Neuron (in vitro differentiated cells): Measurements from ENCODE around the gene ZNF598.
"Not testable (repeated sequence)": the region's sequence is repeated elsewhere in the genome, so short reads cannot be mapped to it uniquely, and the experiment has no call there.

Source experiments
- H2AFZ ChIP-seq: one replicate; pipeline ENCODE4 v1.6.1; 2013; ENCODE audit warnings: low read depth, mild to moderate bottlenecking, inconsistent platforms, low read length, moderate library complexity
- H3K27me3 ChIP-seq: one replicate; pipeline ENCODE4 v1.6.1; 2013; ENCODE audit warnings: low read length; ENCODE audit not compliant: insufficient read depth
- H3K36me3 ChIP-seq: one replicate; pipeline ENCODE4 v1.6.1; 2013; ENCODE audit warnings: low read length; ENCODE audit not compliant: insufficient read depth
- H3K4me1 ChIP-seq: one replicate; pipeline ENCODE4 v1.6.1; 2013; ENCODE audit warnings: low read length; ENCODE audit not compliant: insufficient read depth
- H3K4me3 ChIP-seq: 2 replicates; pipeline ENCODE4 v1.5.1; 2013; ENCODE audit warnings: mild to moderate bottlenecking, low read length, moderate library complexity
- H3K9me3 ChIP-seq: one replicate; pipeline ENCODE4 v1.6.1; 2013; ENCODE audit warnings: low read length

ZNF598 gene

DNA sequence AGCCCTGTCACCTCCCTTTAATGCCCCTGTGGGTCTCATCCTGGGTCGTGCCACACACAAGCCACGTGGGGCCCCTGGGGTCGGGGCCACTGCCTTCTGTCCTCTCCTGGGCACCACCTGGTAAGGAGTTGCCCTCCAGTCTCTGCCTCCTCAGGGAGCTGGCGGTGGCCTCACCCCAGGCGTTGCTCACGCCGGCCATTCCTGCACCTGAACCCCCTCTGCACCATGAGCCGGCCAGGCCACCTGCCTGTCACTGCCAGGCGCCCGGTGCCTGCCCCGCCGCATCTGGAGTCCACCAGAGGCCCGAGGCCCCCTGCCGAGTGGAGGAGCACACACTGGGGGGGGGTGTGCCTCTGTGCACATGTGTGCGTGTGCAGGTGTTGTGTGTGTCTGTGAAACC is 27.5 kb upstream of the ZNF598 start:
- Histone ChIP-seq H3K9me3 (no peaks in the 10 kb centered on the region), H3K27me3 (no peaks in the 10 kb centered on the region), H3K4me1 (peaks cover 14% of the 10 kb centered on the region), H2AFZ (no peak overlapping the region), H3K4me3 (no peak overlapping the region), H3K36me3 (no peaks in the 10 kb centered on the region)

DNA sequence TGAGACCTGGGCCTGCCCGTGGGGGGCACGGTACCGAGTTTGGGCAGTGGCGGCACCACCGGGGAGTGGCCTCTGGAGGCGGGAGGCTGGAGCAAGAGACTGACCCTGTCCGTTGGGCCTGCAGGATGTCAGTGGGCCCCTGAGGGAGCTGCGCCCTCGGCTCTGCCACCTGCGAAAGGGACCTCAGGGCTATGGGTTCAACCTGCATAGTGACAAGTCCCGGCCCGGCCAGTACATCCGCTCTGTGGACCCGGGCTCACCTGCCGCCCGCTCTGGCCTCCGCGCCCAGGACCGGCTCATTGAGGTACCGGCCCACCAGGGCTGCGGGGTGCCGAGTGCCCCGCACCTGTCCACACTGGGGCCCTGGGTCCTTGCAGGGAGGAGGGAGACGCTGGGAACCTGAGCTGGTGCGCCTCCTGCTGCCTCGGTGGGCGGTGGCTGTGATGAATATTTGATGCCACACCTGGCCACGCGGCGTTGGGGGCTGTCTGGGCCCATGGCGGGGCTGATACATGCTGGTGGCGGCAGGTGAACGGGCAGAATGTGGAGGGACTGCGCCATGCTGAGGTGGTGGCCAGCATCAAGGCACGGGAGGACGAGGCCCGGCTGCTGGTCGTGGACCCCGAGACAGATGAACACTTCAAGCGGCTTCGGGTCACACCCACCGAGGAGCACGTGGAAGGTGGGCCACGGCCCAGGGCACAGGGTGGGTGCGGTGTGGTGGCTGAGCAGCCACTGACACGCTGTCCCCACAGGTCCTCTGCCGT is 26.8 kb upstream of the ZNF598 start:
- H3K4me1 ChIP-seq, result peaks cover 14% of the 10 kb centered on the region
- H3K36me3 ChIP-seq, result no peaks in the 10 kb centered on the region
- no peaks in the 10 kb centered on the region for H3K27me3 ChIP-seq
- no peaks in the 10 kb centered on the region for H3K9me3 ChIP-seq
- H2AFZ ChIP-seq, result no peak overlapping the region
- no peak overlapping the region for H3K4me3 ChIP-seq

DNA sequence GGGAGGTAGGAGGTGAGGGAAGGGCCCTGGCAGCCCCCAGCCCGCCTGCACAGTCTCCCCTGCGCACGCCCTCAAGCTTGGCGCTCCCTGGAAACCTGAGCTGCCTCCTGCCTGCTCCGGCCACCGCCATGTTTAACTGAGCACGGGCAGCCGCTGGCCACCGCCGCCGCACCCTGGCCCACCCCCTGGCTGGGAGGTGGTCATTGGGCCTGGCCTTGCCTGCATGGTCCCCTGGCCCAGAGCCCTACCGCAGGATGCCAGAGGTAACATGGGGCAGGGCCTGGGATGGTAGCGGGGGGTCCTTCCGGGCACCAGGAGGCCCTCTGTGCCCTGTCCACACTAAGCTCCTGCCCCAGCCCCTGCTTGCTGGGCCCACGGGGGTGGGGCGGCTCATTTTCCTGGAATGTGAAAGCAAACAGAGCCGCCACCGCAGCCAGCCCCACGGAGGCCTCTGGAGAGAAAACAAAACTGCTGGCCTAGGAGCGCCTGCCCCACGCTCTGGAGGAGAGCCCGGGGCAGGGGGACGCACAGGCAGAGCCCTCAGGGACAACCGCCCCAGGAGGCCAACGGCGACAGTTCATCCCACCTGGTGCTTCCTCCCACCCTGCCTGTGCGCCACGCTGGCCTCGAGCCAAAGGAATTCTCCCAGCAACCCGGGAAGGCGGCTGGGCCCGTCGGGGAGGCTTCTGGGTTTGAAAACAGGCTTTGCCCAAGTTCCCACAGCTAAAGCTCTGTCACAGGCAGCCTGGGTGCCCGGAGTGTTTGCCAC is 26.0 kb upstream of the ZNF598 start:
- H3K4me3 ChIP-seq, result no peak overlapping the region
- no peaks in the 10 kb centered on the region for H3K36me3 ChIP-seq
- H3K9me3 ChIP-seq, result no peaks in the 10 kb centered on the region
- H3K27me3 ChIP-seq, result no peaks in the 10 kb centered on the region
- H2AFZ ChIP-seq, result no peak overlapping the region
- H3K4me1 ChIP-seq, result peaks cover 14% of the 10 kb centered on the region

DNA sequence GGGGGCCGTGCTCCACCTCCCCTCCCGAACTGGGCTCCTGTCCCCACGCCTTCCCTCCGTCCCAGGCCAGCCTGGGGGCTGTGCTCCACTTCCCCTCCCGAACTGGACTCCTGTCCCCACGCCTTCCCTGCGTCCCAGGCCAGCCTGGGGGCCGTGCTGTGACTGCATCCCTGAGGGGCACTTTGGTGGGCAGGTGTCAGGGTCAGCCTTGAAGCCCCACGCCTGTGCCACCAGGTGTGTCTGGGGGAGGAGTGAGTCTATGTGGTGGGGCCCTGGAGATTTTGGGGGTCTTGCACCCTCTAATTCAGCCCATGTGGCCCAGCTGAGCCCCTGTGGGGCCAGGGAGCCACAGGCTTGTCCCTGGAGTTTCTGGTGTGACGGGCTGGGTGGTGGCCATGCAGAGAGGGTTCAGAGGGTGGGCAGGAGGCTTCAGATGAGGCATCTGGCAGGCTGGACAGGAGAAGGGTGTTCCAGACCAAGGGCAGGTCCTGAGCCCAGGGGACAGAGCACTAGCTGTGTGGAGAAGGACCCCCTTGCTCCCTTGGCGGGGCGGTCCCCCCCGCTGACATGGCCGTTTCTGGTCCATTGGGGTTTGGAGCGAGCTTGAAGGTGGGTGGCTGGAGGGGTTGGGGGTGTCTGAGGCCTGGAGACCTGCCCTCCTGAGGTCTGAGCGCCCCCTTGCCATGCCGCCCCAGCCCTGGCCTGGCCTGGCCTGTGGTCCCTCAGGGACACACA is 25.2 kb upstream of the ZNF598 start:
- Histone ChIP-seq H3K27me3 (no peaks in the 10 kb centered on the region), H2AFZ (no peak overlapping the region), H3K36me3 (no peaks in the 10 kb centered on the region), H3K9me3 (no peaks in the 10 kb centered on the region), H3K4me3 (no peak overlapping the region), H3K4me1 (peaks cover 14% of the 10 kb centered on the region)

DNA sequence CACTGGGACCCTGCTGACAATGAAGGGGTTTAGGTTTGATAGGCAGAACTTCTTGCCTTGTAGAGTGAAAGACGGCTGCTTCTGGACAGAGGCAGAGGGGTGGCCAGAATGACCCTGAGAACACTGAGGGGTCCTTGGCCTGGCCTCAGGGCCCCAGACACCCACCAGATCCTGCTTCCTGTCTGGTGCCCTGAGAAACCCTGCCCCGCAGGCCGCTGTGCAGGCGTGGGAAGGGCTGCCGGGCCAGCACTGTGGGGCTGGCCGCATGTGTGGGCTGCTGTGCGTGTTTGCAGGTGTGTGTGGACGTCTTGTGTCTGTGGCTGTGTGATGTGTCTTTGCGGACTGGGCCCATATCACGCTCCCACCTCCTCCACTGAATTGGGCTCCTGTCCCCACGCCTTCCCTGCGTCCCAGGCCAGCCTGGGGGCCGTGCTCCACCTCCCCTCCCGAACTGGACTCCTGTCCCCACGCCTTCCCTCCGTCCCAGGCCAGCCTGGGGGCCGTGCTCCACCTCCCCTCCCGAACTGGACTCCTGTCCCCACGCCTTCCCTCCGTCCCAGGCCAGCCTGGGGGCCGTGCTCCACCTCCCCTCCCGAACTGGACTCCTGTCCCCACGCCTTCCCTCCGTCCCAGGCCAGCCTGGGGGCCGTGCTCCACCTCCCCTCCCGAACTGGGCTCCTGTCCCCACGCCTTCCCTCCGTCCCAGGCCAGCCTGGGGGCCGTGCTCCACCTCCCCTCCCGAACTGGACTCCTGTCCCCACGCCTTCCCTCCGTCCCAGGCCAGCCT is 24.5 kb upstream of the ZNF598 start:
- Histone ChIP-seq H2AFZ (peak overlapping the region; percentile 12), H3K4me1 (peaks cover 14% of the 10 kb centered on the region)
- H3K4me3 ChIP-seq, H3K9me3 ChIP-seq, H3K27me3 ChIP-seq, H3K36me3 ChIP-seq: not testable (repeated sequence)

DNA sequence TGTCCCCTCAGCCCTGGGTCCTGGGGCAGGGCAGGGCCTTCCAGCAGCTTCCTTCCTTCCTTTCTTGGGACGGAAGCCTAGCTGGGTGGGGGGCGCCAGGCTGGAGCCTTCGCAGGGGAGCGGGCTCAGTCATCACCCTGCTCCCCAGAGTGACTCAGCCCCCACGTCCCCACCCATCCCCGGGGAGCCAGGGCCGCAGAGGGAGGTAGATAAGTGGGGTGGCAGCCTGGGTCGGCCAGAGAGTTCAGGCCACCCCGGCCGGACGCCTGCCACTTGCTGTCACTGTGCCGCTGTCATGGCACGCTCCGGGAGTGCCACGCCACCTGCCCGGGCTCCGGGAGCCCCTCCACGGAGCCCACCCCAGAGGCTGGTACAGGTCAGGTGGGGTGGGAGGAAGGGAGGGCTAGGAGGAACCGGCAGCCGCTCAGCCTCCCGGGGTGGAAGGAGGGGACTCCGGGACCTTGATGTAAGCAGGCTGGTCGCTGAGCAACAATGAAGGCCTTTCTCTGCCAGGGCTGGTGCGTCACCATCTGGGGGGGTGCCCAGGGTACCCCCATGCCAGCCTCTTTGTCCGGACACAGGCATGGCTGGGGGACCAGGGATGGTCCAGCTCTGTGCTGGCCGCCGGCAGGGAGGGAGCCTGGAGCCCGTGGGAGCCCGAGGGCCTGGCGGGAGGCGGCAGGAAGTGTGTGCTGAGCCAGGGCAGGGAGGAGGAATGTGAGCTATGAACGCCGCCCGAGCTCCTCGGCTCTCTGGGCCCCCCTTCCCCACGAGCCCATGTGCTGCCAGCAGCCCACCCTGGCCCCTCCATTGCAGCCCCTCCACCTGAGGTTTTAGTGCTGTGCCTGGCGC is 23.7 kb upstream of the ZNF598 start:
- Histone ChIP-seq H3K4me1 (peaks cover 14% of the 10 kb centered on the region), H3K27me3 (peaks cover 10% of the 10 kb centered on the region), H3K36me3 (no peaks in the 10 kb centered on the region), H2AFZ (peak overlapping the region; percentile 12), H3K4me3 (no peak overlapping the region), H3K9me3 (no peaks in the 10 kb centered on the region)

DNA sequence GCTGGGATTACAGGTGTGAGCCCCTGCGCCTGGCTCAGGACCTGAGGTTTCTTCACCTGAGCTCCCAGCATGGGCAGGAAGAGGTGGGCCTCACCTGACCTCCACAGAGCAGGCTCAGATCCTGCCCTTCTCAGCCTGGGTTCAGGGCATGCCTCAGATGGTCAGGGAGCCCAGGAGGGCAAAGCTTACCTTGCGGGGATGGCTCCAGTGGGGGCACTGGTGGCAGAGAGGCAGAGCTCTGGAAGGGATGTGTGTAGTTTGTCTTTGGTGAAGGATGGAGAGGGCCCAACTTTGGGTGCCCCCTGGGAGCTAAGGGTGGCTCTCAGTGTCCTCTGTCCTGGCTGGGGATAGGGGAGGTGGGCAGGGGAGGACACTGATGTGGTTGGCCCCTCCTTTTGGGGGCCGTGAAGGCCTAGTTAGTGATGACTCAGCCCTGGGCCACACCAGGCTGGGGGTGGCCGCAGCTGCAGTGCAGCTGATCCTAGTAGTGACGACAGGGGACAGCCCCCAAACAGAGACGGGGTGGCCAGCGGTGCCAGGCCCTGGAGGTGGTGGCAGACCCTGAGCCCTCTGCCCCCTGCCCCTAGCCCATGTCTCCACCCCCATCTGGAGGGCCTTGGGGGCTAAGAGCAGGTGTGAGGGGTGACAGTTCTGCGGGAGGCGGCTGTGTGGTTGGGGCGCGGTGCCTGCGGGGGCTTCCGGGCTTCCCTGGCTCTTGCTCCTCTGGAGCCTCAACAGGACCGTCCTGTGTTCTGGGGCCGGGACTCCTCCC is 22.9 kb upstream of the ZNF598 start:
- H3K9me3 ChIP-seq, result peaks cover 3% of the 10 kb centered on the region
- no peaks in the 10 kb centered on the region for H3K36me3 ChIP-seq
- H3K27me3 ChIP-seq, result peaks cover 18% of the 10 kb centered on the region
- no peak overlapping the region for H2AFZ ChIP-seq
- no peak overlapping the region for H3K4me3 ChIP-seq
- peaks cover 16% of the 10 kb centered on the region for H3K4me1 ChIP-seq

DNA sequence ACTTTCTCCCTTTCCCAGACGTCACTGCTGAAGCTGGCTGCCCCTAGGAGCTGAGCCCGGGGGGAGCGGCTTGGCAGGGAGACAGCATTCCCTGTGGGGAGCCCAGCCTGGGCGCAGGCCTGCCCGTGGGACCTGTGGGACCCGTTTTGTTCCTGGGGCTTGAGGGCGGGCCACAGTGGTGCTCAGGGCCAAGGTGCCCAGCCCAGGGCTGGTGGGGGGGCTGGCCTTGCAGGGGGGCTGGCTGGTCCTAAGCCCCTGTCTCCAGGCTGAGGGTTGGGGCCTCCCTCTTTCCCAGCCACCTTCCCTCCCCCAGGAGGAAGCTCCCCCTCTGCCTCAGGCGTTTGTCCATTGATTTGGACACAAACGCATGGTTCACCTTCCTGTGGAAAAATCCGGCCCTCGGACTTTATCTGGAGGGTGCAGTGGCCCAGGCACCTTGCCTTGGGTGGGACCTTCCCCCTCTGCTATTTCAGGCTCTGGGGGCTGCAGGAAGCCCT is 21.5 kb upstream of the ZNF598 start:
- H3K9me3 ChIP-seq, result peaks cover 3% of the 10 kb centered on the region
- no peak overlapping the region for H3K4me3 ChIP-seq
- peaks cover 24% of the 10 kb centered on the region for H3K27me3 ChIP-seq
- H3K36me3 ChIP-seq, result no peaks in the 10 kb centered on the region
- no peak overlapping the region for H2AFZ ChIP-seq
- H3K4me1 ChIP-seq, result peaks cover 22% of the 10 kb centered on the region

DNA sequence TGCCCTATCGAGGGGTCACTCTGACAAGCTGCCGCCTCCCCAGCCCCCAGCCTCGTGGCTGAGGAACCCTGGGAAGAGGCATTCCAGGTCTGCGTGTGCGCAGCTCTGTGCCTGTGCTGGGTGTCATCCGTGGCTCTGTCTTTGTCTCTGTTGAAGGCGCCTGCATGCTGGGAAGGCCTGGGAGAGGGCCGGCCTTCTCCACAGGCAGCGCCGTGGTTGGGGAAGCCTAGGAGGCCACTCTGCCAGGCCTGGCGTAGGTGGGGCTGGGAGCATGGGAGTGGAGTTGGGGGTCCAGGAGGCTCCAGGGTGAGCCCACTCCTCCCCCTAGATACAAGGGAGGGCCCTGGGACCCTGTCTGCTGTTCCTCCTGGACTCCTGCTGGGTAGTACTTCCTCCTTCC is 20.4 kb upstream of the ZNF598 start:
- peaks cover 35% of the 10 kb centered on the region for H3K27me3 ChIP-seq
- no peaks in the 10 kb centered on the region for H3K36me3 ChIP-seq
- H3K4me3 ChIP-seq, result no peak overlapping the region
- H3K4me1 ChIP-seq, result peaks cover 24% of the 10 kb centered on the region
- peaks cover 3% of the 10 kb centered on the region for H3K9me3 ChIP-seq
- no peak overlapping the region for H2AFZ ChIP-seq

DNA sequence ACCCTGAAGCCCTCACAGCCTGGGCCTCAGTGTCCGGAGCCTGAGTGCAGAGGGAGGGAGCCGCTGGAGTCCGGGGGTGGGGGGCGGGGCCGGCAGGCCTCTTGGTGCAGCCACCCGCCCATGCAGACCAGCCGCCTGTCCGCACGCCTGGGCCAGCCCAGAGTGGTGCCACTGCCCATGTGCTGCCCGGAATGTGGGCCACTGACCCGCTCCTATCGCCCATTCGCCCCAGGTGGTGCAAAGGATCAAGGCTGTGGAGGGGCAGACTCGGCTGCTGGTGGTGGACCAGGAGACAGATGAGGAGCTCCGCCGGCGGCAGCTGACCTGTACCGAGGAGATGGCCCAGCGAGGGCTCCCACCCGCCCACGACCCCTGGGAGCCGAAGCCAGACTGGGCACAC is 19.7 kb upstream of the ZNF598 start:
- H3K36me3 ChIP-seq, result no peaks in the 10 kb centered on the region
- peaks cover 24% of the 10 kb centered on the region for H3K4me1 ChIP-seq
- H3K9me3 ChIP-seq, result peaks cover 3% of the 10 kb centered on the region
- no peak overlapping the region for H3K4me3 ChIP-seq
- no peak overlapping the region for H2AFZ ChIP-seq
- H3K27me3 ChIP-seq, result peaks cover 38% of the 10 kb centered on the region

DNA sequence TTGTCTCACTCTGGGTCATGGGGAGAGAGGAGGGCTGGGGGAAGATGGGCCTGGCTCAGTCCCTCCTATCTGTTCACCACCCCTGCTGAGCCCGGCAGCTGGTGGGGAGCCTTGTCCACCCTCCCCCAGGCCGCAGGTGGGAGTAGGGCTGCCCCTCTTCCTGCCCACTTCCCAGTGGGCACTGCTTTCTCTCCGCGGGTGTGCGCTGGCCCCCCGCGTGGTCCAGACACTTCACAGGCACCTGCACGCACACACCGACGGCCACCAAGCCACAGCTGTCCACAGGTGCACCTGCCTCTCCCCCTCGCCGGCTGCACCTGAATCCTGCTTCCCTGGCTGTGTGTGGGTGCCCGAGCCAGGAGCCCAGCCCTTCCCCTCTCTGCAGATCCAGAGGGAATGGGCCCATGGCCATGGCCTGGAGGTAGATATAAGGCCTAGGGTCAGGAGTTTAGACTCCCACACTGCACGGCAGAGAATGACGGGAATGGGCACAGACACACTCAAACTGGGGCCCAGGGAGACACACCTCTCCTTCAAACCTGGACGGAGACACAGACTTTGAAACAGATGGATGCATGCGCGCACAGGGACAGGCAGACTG is 19.1 kb upstream of the ZNF598 start:
- Histone ChIP-seq H3K27me3 (peaks cover 38% of the 10 kb centered on the region), H3K9me3 (peaks cover 3% of the 10 kb centered on the region), H3K4me1 (peaks cover 20% of the 10 kb centered on the region), H3K4me3 (no peak overlapping the region), H2AFZ (no peak overlapping the region), H3K36me3 (no peaks in the 10 kb centered on the region)
